HG03521 (cell line): ENCODE data around the gene YAP1.
"Not testable (repeated sequence)": the region's sequence is repeated elsewhere in the genome, so short reads cannot be mapped to it uniquely, and the experiment has no call there.

Source experiments
- ATAC-seq: cut with Tn5 transposase; IDR thresholded peaks from one replicate; pipeline ENCODE4 v1.9.1; 2021; ENCODE audit warnings: mild to moderate bottlenecking, moderate library complexity; ENCODE audit not compliant: unreplicated experiment

The YAP1 gene

DNA sequence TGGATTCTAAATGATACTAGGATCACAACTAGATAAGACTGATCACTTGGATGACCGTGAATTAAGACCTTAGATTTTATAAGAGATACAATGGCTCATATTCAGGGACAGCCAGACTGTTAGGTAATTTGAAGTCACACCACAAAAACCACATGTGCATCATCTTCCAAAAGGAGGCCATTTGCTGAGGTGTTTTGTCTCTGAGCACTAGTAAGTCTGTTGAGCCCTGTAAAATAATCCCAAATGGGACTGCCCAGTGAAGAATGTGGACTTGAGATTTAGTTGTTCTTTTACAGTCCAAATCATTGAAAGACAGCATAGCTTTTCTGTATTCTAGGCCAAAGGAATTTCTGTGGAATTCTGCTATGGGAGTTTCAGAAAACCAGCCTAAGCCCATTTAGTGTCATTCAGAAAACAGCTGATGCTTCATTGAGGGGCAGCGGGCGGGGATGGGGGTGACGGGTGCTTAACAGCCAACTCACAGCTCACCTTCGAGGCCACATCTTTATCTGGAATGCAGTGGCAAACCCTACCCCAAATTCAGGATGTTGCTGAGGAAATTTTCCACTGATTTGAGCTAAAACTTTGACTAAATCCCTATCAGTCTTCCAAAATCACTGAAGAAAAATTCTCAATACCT, 127.0 kb downstream of the YAP1 start:
- no peak for ATAC-seq

DNA sequence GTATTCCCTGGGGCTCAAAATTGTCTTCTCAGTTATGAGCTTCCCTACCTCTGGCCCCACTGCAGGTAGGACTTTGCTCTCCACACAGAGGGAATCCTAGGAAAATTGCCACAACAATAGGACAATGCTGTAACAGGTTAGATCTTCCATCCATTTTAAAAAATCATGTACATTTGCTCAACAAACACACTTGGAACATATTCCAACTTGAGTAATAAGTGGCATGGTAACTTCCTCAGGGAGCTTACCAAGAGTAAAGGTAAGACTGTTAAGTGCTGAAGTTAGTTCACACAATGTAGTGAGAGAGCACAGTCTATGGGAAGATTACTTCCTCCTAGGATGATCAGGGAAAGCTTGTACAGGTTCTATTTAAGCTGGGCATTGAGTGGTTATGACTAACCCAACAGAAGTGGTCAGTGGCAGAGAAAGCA, 128.2 kb downstream of the YAP1 start:
- no peak for ATAC-seq

DNA sequence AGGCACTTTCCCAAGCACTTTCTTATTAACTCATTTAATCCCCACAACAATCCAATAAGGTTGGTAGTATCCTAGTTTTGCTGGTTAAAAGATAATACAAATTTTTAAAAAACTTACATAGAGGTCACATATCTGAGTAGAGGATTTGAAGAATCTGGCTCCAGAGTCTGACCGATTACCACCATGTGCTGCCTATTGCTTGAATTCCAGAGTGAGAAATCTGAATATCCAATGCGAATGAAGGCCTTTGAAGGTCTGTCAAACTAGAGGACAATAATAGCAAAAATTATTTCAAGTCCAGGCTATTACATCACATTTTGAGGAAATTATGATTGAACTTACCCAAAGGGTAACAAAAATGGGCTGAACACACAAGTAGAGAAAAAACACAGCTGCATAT, 129.2 kb downstream of the YAP1 start:
- no peak for ATAC-seq

DNA sequence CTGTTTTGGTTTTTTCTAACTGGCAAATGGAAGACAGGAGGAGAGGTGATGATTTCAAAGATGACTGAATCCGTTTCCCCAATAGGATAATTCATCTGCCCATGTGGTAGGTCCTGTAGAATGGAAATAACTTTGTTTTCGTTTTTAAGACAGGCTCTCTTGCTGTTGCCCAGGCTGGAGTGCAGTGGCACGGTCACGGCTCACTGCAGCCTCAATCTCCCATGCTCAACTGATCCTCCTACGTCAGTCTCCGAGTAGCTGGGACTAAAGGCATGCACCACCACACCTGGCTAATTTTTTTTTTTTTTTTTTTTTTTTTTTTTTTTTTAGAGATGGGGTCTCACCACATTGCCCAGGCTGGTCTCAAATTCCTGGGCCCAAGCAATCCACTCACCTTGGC, 129.7 kb downstream of the YAP1 start:
- no peak for ATAC-seq

DNA sequence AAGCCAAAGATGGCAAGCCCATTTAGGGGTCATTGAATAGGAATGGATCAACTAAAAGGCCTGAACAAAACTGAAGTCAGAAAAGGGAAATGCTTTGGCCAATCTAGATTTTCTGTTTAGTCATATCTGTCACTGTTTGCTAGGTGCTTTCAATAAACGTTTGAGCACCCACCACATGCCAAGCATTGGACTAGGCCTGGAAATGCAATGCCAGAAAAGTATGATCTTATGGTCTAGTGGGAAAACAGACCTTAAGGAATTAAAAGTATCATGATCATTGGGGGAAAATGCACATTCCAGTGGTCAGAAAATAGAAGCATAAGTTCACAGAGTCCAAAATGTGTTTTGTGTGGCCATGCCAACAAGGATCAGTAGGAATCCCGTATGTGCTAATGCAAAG, 130.3 kb downstream of the YAP1 start:
- ATAC-seq: no peak

DNA sequence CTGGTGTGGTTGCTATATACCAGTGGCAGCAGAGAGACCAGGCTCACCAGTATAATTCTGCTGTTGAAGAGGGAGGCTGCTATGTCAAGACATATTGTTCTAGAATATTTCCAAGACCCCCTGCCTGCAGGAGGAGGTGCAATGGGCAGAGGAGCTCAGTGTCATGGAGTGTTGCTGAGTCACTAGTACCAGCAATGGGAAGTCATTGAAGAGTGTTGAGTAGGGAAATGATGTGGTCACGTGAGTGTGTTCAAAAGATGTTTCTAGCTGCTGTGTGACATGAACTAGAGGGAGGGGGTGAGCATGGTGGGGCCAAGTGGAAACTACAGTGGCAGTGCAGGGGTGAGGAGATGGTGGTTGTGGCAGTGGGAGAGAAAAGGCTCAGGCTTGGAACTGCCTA, 130.8 kb downstream of the YAP1 start:
- no peak for ATAC-seq

DNA sequence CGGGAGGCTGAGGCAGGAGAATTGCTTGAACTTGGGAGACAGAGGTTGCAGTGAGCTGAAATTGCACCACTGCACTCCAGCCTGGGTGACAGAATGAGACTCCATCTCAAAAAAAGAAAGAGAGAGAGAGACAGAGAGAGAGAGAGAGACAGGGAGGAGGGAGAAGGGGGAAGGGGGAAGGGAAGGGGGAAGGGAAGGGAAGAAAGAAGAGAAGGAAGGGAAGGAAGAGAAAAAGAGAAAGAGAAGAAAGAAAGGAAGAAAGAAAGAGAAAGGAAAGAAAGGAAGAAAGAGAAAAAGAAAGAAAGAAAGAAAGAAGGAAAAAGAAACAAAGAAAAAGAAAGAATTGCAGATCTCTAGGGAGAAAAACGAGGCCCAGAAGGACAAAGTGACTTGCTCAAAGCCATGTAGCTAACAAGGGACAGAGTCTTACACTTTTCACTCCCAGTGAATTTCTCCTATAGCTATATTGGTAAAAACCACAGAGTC, 133.2 kb downstream of the YAP1 start:
- ATAC-seq: no peak

DNA sequence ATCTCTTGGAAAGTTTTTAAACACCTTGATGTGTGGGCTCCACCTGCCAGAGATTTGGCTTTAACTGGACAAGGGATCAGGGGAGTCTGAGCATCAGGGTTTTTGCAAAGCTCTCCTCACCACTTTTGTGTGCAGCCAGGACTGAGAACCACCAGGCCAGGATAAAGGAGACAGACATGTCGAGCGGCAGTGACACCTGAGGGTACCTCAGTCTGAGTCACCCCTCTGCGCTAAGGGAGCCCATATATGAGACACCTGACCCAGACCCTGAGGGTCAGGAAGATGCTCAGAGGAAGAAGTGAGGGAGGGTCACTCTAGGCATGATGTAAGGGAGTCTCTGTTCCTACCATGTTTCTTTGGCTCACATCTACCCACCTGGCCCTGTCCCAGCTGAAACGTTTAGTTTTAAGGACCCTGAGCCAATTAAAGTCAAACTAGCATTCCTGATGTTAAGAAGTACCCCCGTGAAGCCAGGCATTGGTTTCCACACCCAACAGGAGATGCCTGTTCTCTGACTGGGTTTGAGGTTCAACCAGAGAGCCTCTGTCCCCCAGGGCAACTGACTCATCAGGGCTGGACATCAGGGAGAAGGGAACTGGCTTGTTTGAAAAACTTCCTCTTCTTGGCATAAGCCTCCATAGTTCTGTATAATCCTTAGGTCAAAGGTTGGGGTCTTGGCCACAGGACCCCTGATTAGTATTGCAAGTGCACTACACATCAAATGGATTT, 134.6 kb downstream of the YAP1 start:
- ATAC-seq: no peak

DNA sequence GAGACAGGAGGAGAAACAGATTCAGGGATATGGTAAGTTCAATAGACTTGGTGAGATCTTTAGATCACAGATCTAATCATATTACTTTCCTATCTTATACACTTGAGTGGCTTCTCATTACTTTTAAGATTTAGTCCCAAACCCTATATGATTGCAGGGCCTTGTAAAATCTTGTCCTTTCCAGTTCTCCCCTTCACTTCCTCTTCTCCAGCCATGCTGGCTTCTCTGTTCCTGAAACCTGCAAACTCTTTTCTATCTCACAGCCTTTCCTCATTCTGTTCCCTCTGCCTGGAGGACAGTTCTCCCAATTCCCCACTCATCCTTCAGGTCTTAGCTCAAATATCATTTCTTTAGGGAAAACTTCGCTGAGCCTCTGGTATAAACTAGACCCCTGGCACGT, 141.2 kb downstream of the YAP1 start:
- no peak for ATAC-seq

DNA sequence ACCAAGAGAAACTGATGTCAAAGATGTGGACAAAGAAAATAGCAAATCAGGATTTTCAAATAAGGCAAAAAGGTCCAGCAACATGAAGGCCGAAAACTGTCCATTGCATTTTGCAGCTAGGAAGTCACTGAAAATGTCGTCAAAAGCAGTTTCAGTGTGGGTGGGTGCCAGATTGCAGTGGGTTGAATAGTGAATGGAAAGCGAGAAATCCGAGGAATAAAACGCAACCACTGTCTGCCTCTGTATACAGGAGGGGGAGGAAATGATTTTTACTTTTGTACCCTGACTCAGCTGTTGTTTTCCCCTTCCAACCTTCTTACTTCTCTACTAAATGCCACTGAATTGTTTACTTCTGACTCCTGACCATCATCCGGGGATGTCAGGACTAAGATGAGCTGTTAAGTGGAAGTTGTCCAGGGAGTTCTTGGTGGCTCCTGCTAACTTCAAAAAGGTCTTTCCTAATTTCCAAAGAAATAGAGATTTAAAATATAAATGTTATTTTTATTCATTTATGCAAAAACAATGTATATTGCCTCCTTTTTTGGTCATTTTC, 142.2 kb downstream of the YAP1 start:
- ATAC-seq: no peak

DNA sequence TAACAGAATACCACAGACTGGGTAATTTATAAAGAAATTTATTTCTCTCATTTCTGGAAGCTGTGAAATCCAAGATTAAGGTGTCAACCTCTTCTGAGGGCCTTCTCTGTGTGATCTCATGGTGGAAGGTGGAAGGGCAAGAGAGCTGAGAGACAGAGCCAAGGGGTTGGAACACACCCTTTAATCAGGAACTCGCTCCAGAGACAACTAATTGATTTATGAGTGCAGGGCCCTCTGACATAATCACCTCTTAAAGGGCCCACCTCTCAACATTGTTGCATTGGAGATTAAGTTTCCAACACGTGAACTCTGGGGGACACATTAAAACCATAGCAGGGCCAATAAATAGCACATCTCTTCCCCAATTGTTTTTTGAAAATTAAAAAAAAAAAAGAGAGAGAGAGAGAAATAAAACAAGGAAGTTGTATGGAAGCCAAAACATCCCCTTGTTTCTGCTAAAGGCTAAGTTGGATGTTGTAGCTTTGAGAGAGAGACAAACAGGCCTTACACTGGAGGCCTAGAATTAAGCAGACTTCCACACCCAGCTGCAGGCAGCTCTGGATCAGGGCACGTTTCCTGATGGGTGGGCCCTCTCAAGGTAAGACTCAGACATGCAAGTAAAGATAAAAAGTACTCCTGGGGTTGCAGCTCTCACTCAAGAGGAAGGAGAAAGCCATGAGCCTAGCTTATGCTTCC, 142.9 kb downstream of the YAP1 start:
- no peak for ATAC-seq

DNA sequence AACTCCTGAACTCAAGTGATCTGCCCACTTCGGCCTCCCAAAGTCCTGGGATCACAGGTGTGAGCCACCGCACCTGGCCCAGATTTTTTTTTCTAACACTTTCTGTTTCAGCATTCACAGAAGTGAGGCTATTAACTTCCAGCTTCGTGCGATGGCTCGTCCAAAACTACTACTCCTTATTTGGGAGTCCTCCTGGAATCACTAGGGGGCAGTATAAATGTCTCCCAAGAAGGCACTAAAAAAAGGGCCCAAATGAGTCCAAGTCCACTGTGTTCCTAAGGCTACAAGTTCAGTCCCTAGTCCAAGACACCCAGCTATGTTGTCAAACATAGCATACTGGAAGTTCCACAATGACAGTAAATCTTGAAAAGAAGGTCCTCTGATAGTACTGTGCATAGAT, 143.8 kb downstream of the YAP1 start:
- no peak for ATAC-seq

DNA sequence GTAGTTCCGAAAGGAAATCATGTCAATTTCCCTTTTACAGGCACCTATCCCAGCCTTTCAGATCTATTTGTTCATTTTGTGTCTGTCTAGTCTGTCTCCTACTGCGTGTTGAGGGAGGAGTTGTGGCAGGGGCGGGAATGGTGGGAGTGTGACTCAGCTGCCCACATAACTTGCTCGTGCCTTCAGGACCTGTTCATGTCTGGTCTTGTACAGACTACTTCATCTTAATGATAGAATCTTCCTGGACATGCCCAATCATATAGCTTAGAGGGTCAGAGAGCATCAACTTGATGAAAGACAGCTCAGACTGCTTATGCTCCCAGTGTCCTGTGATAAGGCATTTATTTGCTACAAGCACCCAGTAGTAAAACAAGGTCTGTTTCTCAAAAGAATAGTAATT, 146.0 kb downstream of the YAP1 start:
- no peak for ATAC-seq

DNA sequence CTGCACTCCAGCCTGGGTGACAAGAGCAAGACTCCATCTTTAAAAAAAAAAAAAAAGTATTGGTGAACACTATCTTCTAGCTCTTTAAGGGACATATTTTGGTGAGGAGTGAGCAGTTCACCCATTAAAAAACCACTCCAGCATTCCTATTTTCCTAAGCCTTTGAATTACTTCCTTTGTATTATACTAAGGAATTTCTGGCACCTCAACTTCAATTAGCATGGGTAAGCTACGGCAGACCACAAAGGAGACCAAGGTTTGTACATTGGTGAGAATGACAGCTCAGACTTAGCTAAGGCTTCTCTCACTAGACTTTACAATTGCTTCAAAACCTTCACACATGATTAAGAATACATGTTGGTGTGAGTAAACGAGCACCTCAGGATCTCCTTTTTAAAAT, 150.0 kb downstream of the YAP1 start:
- no peak for ATAC-seq

DNA sequence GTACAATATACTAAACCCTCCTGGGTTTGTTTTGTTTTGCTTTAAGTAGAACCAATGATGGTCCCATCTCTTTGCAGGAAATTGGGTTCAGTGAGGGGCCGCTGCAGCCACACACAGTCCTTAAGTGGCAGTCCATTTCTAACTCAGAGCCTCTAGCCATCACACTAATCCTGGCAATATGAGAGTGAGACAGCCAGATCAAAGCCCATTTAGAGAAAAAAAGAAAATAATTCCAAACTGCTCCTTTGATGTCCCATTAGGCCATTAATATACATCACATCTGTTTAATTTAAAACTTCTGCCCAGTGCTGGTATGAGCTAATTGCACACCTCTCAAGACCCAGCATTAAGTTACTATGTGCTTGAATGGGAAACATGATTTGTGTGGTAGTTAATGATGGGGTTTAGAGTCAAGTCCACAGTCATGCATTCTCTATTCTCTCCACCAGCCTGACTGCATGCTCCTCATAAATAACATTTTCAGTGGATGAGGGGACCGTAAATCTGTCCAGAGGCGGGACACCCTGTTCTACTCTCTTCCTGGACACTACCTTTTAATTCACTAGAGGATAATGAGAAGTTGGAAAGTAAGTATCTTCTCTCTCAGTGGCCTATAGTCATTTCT, 153.2 kb downstream of the YAP1 start:
- no peak for ATAC-seq

DNA sequence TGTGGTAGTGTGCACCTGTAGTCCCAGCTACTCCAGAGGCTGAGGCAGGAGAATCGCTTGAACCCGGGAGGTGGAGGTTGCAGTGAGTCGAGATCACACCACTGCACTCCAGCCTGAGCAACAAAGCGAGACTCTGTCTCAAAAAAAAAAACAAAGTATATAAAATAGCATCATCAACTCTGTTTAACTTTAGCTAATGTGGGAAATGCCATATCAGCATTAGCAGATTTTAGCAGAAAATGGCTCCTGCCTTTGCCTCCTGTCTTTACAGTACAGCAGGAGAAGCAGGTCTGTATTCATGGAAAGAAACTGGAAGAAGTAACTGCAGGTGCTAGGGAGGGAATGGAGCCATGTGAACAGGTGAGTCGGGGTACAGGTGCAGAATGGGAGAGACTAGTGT, 154.5 kb downstream of the YAP1 start:
- not testable (repeated sequence) for ATAC-seq

DNA sequence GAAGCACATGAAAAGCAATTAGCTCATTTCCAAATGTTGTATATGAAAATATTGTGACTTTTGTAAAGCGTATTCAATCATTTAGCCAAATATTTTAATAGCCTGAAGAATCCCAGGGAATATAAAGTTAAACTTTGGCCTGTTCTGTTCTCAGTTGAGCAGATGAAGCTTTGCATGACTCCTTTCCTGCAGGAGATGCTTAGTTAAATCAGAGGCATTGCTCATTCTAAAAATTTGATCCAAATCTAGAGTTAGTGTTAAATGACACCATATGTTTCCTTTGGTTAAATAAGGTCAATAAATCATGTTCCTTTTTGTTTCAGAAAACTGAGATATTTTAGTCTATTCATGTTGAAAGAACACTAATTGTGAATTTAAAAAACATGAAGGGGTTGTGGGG, 155.9 kb downstream of the YAP1 start:
- no peak for ATAC-seq

DNA sequence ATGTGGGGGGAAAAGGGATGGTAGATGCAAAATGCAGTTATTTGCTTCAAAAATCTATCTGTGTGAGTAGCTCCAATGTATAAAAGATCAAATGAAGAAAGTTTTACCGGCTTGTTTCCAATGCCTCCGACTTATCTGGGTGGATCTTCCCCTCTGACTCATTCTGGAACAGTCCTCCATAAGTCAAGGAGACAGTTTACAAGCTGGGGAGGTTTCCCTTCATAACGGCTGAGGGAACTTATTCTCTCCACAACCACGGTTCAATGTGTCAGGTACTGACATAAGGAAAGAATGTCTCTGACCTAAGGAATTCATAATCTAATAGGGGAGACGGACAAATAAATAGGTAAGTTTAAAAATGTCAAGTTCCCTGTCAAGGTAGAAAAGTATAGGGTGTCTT, 157.4 kb downstream of the YAP1 start:
- no peak for ATAC-seq

DNA sequence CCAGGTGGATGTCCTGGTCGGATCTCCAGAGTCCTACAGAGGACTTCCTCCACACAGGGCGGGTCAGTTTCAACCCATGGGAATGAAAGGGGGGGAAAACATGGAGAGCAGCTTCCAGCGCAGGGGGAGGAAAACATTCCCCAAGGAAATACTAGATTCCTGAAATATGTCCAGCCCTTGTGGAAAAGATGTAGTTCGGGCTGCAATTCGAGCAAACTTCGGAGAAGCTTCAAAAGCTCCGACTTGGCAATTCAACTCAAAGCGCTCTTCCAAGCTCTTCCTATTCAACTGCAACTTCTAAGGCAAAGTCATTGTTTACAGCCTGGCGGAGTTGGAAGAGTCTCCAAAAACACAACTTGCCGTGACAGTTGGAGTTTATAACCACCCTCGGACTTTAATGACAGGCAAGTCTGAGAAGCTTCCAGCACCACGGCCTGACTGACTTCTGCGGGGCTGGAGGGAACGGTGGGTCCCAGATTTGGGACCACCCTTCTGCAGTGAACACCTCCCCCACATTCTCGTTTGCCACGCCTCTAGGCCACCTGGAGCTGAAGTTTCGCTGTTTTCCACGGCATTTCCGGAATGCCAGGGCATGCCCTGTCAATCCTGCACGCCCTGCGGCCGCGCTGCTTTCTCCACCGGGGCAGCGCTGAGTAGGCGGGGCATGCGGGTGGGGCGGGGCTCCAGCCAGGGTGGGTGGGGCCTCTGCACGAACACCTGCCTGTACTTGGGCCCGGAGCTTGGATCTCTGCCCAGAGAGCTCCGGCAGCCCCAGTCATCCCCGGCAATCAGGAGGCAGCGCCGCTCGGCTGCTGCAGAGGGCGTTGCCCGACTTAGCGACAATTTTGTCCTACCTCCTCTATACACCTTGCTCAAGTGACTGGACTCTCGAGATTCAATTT, 158.1 kb downstream of the YAP1 start:
- ATAC-seq: peak; percentile 95

DNA sequence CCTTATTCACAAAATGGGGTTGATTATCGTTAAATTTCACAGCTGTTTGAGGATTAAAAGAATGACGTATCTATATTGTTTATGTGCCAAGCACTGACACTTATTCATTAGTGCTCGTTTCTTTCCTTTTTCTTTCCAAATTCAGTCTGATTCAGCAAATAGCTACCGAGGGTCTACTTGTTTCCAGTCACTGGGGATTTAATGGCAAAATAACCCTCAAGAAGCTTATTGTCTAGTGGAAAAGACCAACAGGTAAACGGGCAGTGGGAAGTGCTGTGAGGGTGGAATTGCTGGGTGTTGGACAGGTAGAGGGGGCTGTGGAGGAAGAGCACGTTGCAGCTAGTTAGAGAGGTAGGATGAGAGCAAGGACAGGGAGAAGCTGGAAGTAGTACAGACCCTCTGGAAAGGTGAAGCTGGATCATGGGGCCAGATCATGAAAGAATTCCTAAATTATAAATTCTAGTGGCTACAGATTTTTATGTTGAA, 158.8 kb downstream of the YAP1 start:
- ATAC-seq: no peak
